GM12801 (cell line): ENCODE results near the gene RAB3A.

Source experiments
- CTCF ChIP-seq: IDR thresholded peaks from one replicate; pipeline ENCODE4 v1.5.1; 2011; ENCODE audit warnings: control low read depth; ENCODE audit not compliant: insufficient read length; ENCODE audit errors: extremely low read depth

The RAB3A gene

GRCh38 chr19:18150776-18151624 lies 52.8 kb downstream of the RAB3A start:
- no peak for TF ChIP-seq CTCF

GRCh38 chr19:18149596-18149975 lies 54.3 kb downstream of the RAB3A start:
- TF ChIP-seq CTCF = no peak

GRCh38 chr19:18147396-18147795 lies 56.4 kb downstream of the RAB3A start:
- TF ChIP-seq CTCF = no peak
